Caco-2 (cell line): ENCODE measurements around the gene FCHSD2. TPM values are rescaled to one million over a fixed set of nuclear protein-coding genes. Genes with fewer than 3 reads are reported as not detected.

Experiments used
- BruUV-seq: library from RNA; stranded (reverse); fragments of 400-500 nt; replicated peaks from 2 replicates; lab custom pipeline; 2021; lab: Mats Ljungman, UMichigan
- CTCF ChIA-PET: fragments of 300-600 bp; sonication (Branson Sonifier 250); formaldehyde crosslinking; loops from one replicate; lab custom pipeline; 2022; ENCODE audit warnings: antibody characterized with exemption; lab: Charles Lee
- POLR2A ChIA-PET: fragments of 300-600 bp; sonication (Branson Sonifier 250); formaldehyde crosslinking; loops from one replicate; lab custom pipeline; 2022; ENCODE audit warnings: antibody characterized with exemption; lab: Charles Lee
- DNase-seq, 2 experiments: peaks; one replicate each; pipeline versions ENCODE4 v3.0.0 to v3.0.0-alpha.2; 2020 to 2022
- H3K27me3 ChIP-seq: replicated peaks from 2 replicates; pipeline ENCODE4 v1.6.0; 2011; ENCODE audit warnings: low read length; ENCODE audit not compliant: control insufficient read depth, insufficient read depth
- H3K36me3 ChIP-seq: 2 replicates; pipeline ENCODE4 v1.5.1; 2011; ENCODE audit warnings: low read length; ENCODE audit not compliant: control insufficient read depth, insufficient read depth
- H3K4me1 ChIP-seq: fragments of 250-450 bp; sonication (Bioruptor Pico); 2 replicates; pipeline ENCODE4 v1.5.1; 2020; ENCODE audit warnings: mild to moderate bottlenecking
- H3K4me3 ChIP-seq: 2 replicates; pipeline ENCODE4 v1.5.1; 2011; ENCODE audit warnings: low read depth, mild to moderate bottlenecking, control low read depth, low read length
- H3K9me3 ChIP-seq: fragments of 250-450 bp; sonication (Bioruptor Pico); 2 replicates; pipeline ENCODE4 v1.5.1; 2020; ENCODE audit warnings: mild to moderate bottlenecking, moderate library complexity
- H3K27ac Mint-ChIP-seq: one replicate; pipeline ENCODE4 v1.8.0; 2022; ENCODE audit warnings: mixed read lengths; ENCODE audit not compliant: unreplicated experiment
- H3K27me3 Mint-ChIP-seq: one replicate; pipeline ENCODE4 v1.8.0; 2022; ENCODE audit warnings: mixed read lengths; ENCODE audit not compliant: insufficient read depth, unreplicated experiment
- H3K36me3 Mint-ChIP-seq: one replicate; pipeline ENCODE4 v1.8.0; 2022; ENCODE audit warnings: mild to moderate bottlenecking, mixed read lengths; ENCODE audit not compliant: insufficient read depth, unreplicated experiment
- H3K4me1 Mint-ChIP-seq: one replicate; pipeline ENCODE4 v1.8.0; 2022; ENCODE audit warnings: low read depth, mixed read lengths; ENCODE audit not compliant: unreplicated experiment
- H3K4me3 Mint-ChIP-seq: one replicate; pipeline ENCODE4 v1.8.0; 2022; ENCODE audit warnings: mild to moderate bottlenecking, moderate library complexity, mixed read lengths; ENCODE audit not compliant: unreplicated experiment
- H3K9me3 Mint-ChIP-seq: one replicate; pipeline ENCODE4 v1.8.0; 2022; ENCODE audit warnings: mixed read lengths; ENCODE audit not compliant: unreplicated experiment
- CTCF ChIP-seq, 2 experiments: fragments of 200-600 bp in 1 of 2; IDR thresholded peaks; 1 replicate in 1 of 2; 2 replicates in 1 of 2; pipeline versions ENCODE4 v1.5.1 to v1.8.0; 2011 to 2022; ENCODE audit warnings: antibody characterized with exemption in 1 of 2, control low read depth in 1 of 2, inconsistent platforms in 1 of 2, low read depth in 1 of 2, low read length in 1 of 2, mild to moderate bottlenecking in 1 of 2, moderate library complexity in 1 of 2; ENCODE audit not compliant: insufficient read depth in 1 of 2, severe bottlenecking in 1 of 2, unreplicated experiment in 1 of 2
- intact Hi-C: fragments of 100-400 bp; cut with micrococcal nuclease; formaldehyde crosslinking; loops from one replicate; pipeline ENCODE4 v1.10.0; 2022; ENCODE audit not compliant: unreplicated experiment
- total RNA-seq: library from RNA; stranded (reverse); gene quantifications from 2 replicates; pipeline ENCODE4 v1.2.3, GENCODE V29; 2022

FCHSD2 gene
- total RNA-seq, 1 experiment from 2014 or later = 32.7 TPM

- no peak overlapping the region for H3K27ac Mint-ChIP-seq
- ChIA-PET POLR2A (no interaction called here), CTCF (no interaction called here)
- H3K4me1 Mint-ChIP-seq = peaks cover 10% of the 10 kb centered on the region
- intact Hi-C loops = no loop called here
- H3K27me3 Mint-ChIP-seq = no peaks in the 10 kb centered on the region
- BruUV-seq = no TSS peak
- H3K9me3 Mint-ChIP-seq = no peaks in the 10 kb centered on the region
- Histone ChIP-seq H3K36me3 (no peaks in the 10 kb centered on the region), H3K27me3 (no peaks in the 10 kb centered on the region), H3K4me1 (peaks cover 12% of the 10 kb centered on the region), H3K4me3 (no peak overlapping the region), H3K9me3 (no peaks in the 10 kb centered on the region)
- TF ChIP-seq CTCF (IDR thresholded peaks at IDR 0.05; ENCODE audit: insufficient read depth in 1 of 2, low read depth in 1 of 2, low read length in 1 of 2, severe bottlenecking in 1 of 2, unreplicated experiment in 1 of 2) = no peak
- H3K36me3 Mint-ChIP-seq = no peaks in the 10 kb centered on the region
- DNase-seq = no peak
- H3K4me3 Mint-ChIP-seq = no peak overlapping the region
Measured at GRCh38 chr11:72968390-72968789, 173.7 kb downstream of the FCHSD2 start.

GRCh38 chr11:72965672-72966071, 176.4 kb downstream of the FCHSD2 start:
- no peak for TF ChIP-seq CTCF (IDR thresholded peaks at IDR 0.05; ENCODE audit: insufficient read depth in 1 of 2, low read depth in 1 of 2, low read length in 1 of 2, severe bottlenecking in 1 of 2, unreplicated experiment in 1 of 2)
- no peaks in the 10 kb centered on the region for H3K36me3 Mint-ChIP-seq
- no peaks in the 10 kb centered on the region for H3K36me3 ChIP-seq
- H3K27me3 Mint-ChIP-seq = no peaks in the 10 kb centered on the region
- intact Hi-C loops = no loop called here
- no peaks in the 10 kb centered on the region for H3K4me1 ChIP-seq
- DNase-seq = no peak
- ChIA-PET CTCF (no interaction called here), POLR2A (no interaction called here)
- H3K4me1 Mint-ChIP-seq = no peaks in the 10 kb centered on the region
- H3K4me3 Mint-ChIP-seq = no peak overlapping the region
- H3K4me3 ChIP-seq = no peak overlapping the region
- H3K9me3 Mint-ChIP-seq = no peaks in the 10 kb centered on the region
- H3K9me3 ChIP-seq = no peaks in the 10 kb centered on the region
- H3K27ac Mint-ChIP-seq = no peak overlapping the region
- BruUV-seq = no TSS peak
- H3K27me3 ChIP-seq = no peaks in the 10 kb centered on the region

- no peak overlapping the region for H3K4me3 Mint-ChIP-seq
- no peaks in the 10 kb centered on the region for H3K36me3 Mint-ChIP-seq
- TF ChIP-seq CTCF (IDR thresholded peaks at IDR 0.05; ENCODE audit: insufficient read depth in 1 of 2, low read depth in 1 of 2, low read length in 1 of 2, severe bottlenecking in 1 of 2, unreplicated experiment in 1 of 2) = no peak
- no peaks in the 10 kb centered on the region for H3K4me1 ChIP-seq
- H3K4me1 Mint-ChIP-seq = no peaks in the 10 kb centered on the region
- H3K27me3 Mint-ChIP-seq = no peaks in the 10 kb centered on the region
- no TSS peak for BruUV-seq
- no peak for DNase-seq
- CTCF ChIA-PET = no interaction called here
- H3K36me3 ChIP-seq = no peaks in the 10 kb centered on the region
- H3K27me3 ChIP-seq = no peaks in the 10 kb centered on the region
- H3K9me3 Mint-ChIP-seq = no peaks in the 10 kb centered on the region
- no peak overlapping the region for H3K27ac Mint-ChIP-seq
- POLR2A ChIA-PET = no interaction called here
- H3K4me3 ChIP-seq = no peak overlapping the region
- intact Hi-C loops = no loop called here
- no peaks in the 10 kb centered on the region for H3K9me3 ChIP-seq
Measured at GRCh38 chr11:72962717-72963116, 179.4 kb downstream of the FCHSD2 start.
